ENCODE measurements around the gene PRPH2.

GRCh38 chr6:42769051-42769450, 46.7 kb upstream of the PRPH2 start:
- TF ChIP-seq RAD21 (IDR thresholded peaks at IDR 0.05; ENCODE audit: low read length) (no peak), CTCF (IDR thresholded peaks at IDR 0.05) (no peak), EP300 (IDR thresholded peaks at IDR 0.05; ENCODE audit: borderline replicate concordance in 1 of 2, low read depth in 1 of 2, low read length in 1 of 2) (no peak), MEF2A (IDR thresholded peaks at IDR 0.05; ENCODE audit: borderline replicate concordance, low read depth) (no peak), SMC3 (IDR thresholded peaks at IDR 0.05; ENCODE audit: low read depth, low read length) (no peak), POLR2AphosphoS5 (IDR thresholded peaks at IDR 0.05; ENCODE audit: low read depth, low read length) (no peak), YY1 (IDR thresholded peaks at IDR 0.05; ENCODE audit: low read depth) (no peak), RXRA (IDR thresholded peaks at IDR 0.05; ENCODE audit: borderline replicate concordance, low read depth) (no peak), GABPA (IDR thresholded peaks at IDR 0.05; ENCODE audit: low read depth) (no peak), REST (IDR thresholded peaks at IDR 0.05; ENCODE audit: low read depth, low read length) (no peak)
- TF ChIP-seq, protein P1, sequence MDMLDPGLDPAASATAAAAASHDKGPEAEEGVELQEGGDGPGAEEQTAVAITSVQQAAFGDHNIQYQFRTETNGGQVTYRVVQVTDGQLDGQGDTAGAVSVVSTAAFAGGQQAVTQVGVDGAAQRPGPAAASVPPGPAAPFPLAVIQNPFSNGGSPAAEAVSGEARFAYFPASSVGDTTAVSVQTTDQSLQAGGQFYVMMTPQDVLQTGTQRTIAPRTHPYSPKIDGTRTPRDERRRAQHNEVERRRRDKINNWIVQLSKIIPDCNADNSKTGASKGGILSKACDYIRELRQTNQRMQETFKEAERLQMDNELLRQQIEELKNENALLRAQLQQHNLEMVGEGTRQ (IDR thresholded peaks at IDR 0.05; ENCODE audit: borderline replicate concordance, low read depth, low read length) = no peak

Measured in SK-N-SH (cell line).